GM12872 (cell line): ENCODE results near the gene OR9A4.

Experiments
- CTCF ChIP-seq: IDR thresholded peaks from 3 replicates; pipeline ENCODE4 v1.5.1; 2011; ENCODE audit warnings: low read depth, mild to moderate bottlenecking, low read length, moderate library complexity; ENCODE audit not compliant: insufficient read depth

Gene OR9A4

GRCh38 chr7:141916099-141916498 is at the start of gene OR9A4:
Gene OR9A4, plus strand, starts transcription at chr7:141916399. Its CDS starts 2,477 bp downstream, at chr7:141918876.
- no peak for TF ChIP-seq CTCF

GRCh38 chr7:141866974-141867373 is 49.2 kb upstream of the OR9A4 start:
- no peak for TF ChIP-seq CTCF

GRCh38 chr7:141872931-141873330 is 43.3 kb upstream of the OR9A4 start:
- no peak for TF ChIP-seq CTCF

- no peak for TF ChIP-seq CTCF
Measured at GRCh38 chr7:141874787-141875186, 41.4 kb upstream of the OR9A4 start.

- no peak for TF ChIP-seq CTCF
Measured at GRCh38 chr7:141875453-141875852, 40.7 kb upstream of the OR9A4 start.

GRCh38 chr7:141876371-141876770 is 39.8 kb upstream of the OR9A4 start:
- TF ChIP-seq CTCF, result no peak

GRCh38 chr7:141877365-141877764 is 38.8 kb upstream of the OR9A4 start:
- no peak for TF ChIP-seq CTCF

- TF ChIP-seq CTCF, result no peak
Measured at GRCh38 chr7:141880960-141881359, 35.2 kb upstream of the OR9A4 start.
